Activated B cell treated with CpG ODN at 0.5 μM for 24 hours (primary cell): ENCODE data around the gene FSTL4. TPM values are rescaled to one million over a fixed set of nuclear protein-coding genes. Genes with fewer than 3 reads are reported as not detected.

Experiments
- ATAC-seq: fragments of 200-7000 bp; cut with Tn5 transposase; one replicate; pipeline ENCODE4 v1.10.0; 2021; ENCODE audit warnings: low read depth, mild to moderate bottlenecking, moderate library complexity
- CTCF ChIA-PET: fragments of 350-600 bp; sonication (Branson Sonifier 250); formaldehyde crosslinking; loops from one replicate; lab custom pipeline; 2021; ENCODE audit warnings: antibody characterized with exemption; lab: Charles Lee
- POLR2A ChIA-PET: fragments of 350-600 bp; sonication (Branson Sonifier 250); formaldehyde crosslinking; loops from one replicate; lab custom pipeline; 2021; ENCODE audit warnings: antibody characterized with exemption; lab: Charles Lee
- DNase-seq: peaks from one replicate; pipeline ENCODE4 v3.0.0; 2022
- H3K27ac Mint-ChIP-seq: one replicate; pipeline ENCODE4 v1.8.0; 2020; ENCODE audit warnings: mixed read lengths
- H3K27me3 Mint-ChIP-seq: one replicate; pipeline ENCODE4 v1.8.0; 2021; ENCODE audit warnings: mixed read lengths
- H3K36me3 Mint-ChIP-seq: one replicate; pipeline ENCODE4 v1.8.0; 2021; ENCODE audit warnings: low read depth, mixed read lengths
- H3K4me1 Mint-ChIP-seq: one replicate; pipeline ENCODE4 v1.8.0; 2021; ENCODE audit warnings: mixed read lengths
- H3K4me3 Mint-ChIP-seq: one replicate; pipeline ENCODE4 v1.8.0; 2020; ENCODE audit warnings: mild to moderate bottlenecking, mixed read lengths
- H3K9me3 Mint-ChIP-seq: one replicate; pipeline ENCODE4 v1.8.0; 2020; ENCODE audit warnings: mixed read lengths
- CTCF ChIP-seq: fragments of 200-600 bp; IDR thresholded peaks from one replicate; pipeline ENCODE4 v1.8.0; 2022; ENCODE audit warnings: antibody characterized with exemption, mild to moderate bottlenecking
- intact Hi-C: fragments of 100-400 bp; cut with micrococcal nuclease; formaldehyde crosslinking; loops from one replicate; pipeline ENCODE4 v1.15.1; 2024
- total RNA-seq: library from RNA; stranded (reverse); gene quantifications from 2 replicates; pipeline ENCODE4 v1.2.3, GENCODE V29; 2022

The FSTL4 gene
- total RNA-seq, 1 donor from 2014 or later: 1.7 TPM

DNA sequence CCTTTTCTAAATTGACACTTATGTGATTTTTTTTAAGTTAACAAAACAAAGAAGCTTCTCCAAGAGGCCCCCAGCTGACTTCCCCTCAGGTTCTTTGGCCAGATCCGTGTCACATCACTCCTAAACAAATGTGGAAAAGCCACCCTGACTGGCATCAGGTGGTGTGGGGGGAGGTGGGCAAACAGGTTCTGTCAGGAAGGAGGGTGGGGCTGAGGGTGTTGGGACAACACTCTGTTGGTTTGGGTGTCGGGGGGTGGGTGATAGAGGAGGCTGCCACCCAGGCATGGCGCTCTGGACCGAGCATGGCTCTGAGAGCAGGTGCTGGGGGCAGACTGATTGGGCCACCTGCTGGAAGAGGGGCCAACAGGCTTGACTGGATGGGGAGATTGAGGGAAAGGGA, 349.7 kb downstream of the FSTL4 start:
- no peak overlapping the region for H3K4me3 Mint-ChIP-seq
- ATAC-seq: no peak
- H3K9me3 Mint-ChIP-seq: no peaks in the 10 kb centered on the region
- H3K36me3 Mint-ChIP-seq: no peaks in the 10 kb centered on the region
- intact Hi-C loops: no loop called here
- no peak for TF ChIP-seq CTCF
- CTCF ChIA-PET: no interaction called here
- H3K4me1 Mint-ChIP-seq: no peaks in the 10 kb centered on the region
- peaks cover 2% of the 10 kb centered on the region for H3K27me3 Mint-ChIP-seq
- no peak overlapping the region for H3K27ac Mint-ChIP-seq
- POLR2A ChIA-PET: no interaction called here
- DNase-seq: no peak

DNA sequence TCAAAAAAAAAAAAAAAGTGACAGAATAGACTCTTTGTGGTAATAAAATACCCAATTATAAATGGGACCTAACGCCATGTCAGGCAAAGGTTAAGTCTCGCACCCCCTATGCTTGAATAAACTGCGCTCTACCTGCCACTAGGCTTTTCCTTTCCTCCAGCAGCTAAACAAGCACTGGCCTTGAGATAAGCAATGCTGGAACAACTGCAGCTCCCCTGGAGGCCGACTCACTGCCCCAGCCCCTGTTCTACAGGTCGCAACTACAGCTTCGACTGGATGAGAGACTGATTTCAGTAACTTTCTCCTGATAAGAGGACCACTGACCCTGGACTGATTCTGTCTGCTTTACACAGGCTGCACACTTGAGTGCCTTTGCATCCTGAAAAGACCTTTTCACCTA, 350.3 kb downstream of the FSTL4 start:
- CTCF ChIA-PET: no interaction called here
- H3K4me3 Mint-ChIP-seq: no peak overlapping the region
- H3K27me3 Mint-ChIP-seq: peaks cover 2% of the 10 kb centered on the region
- no peak overlapping the region for H3K27ac Mint-ChIP-seq
- no peaks in the 10 kb centered on the region for H3K36me3 Mint-ChIP-seq
- POLR2A ChIA-PET: no interaction called here
- DNase-seq: no peak
- H3K4me1 Mint-ChIP-seq: no peaks in the 10 kb centered on the region
- no peaks in the 10 kb centered on the region for H3K9me3 Mint-ChIP-seq
- intact Hi-C loops: no loop called here
- TF ChIP-seq CTCF: no peak
- no peak for ATAC-seq

DNA sequence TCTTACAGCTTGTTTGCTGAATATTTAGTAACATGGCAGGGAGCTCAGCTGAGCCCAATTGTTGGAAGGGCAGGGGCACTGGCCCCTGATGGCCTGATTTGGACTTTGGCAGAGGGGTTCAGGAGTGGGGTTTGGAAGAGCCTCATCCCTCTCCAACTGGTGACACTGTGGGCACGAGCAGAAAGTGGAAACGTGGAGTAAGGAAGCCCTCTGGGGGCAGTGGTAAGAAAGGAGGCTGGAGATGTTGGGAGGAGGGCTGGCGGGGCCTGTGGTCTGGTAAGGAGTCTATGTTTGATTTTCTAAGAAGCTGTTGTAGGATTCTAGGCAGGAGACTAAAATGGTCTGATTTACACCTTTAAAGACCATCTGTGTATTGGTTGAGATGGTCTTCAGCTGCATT, 351.6 kb downstream of the FSTL4 start:
- Mint-ChIP-seq H3K36me3 (no peaks in the 10 kb centered on the region), H3K27ac (no peak overlapping the region), H3K4me3 (no peak overlapping the region), H3K4me1 (no peaks in the 10 kb centered on the region), H3K9me3 (no peaks in the 10 kb centered on the region), H3K27me3 (peaks cover 2% of the 10 kb centered on the region)
- TF ChIP-seq CTCF: no peak
- ATAC-seq: no peak
- CTCF ChIA-PET: no interaction called here
- POLR2A ChIA-PET: no interaction called here
- no peak for DNase-seq
- intact Hi-C loops: no loop called here

- H3K4me1 Mint-ChIP-seq: no peaks in the 10 kb centered on the region
- CTCF ChIA-PET: no interaction called here
- H3K4me3 Mint-ChIP-seq: no peak overlapping the region
- POLR2A ChIA-PET: no interaction called here
- no peak overlapping the region for H3K27ac Mint-ChIP-seq
- intact Hi-C loops: no loop called here
- ATAC-seq (no peak), DNase-seq (no peak)
- H3K36me3 Mint-ChIP-seq: no peaks in the 10 kb centered on the region
- H3K9me3 Mint-ChIP-seq: no peaks in the 10 kb centered on the region
- peaks cover 2% of the 10 kb centered on the region for H3K27me3 Mint-ChIP-seq
- no peak for TF ChIP-seq CTCF
Measured at GRCh38 chr5:133259199-133259997, 352.9 kb downstream of the FSTL4 start.

DNA sequence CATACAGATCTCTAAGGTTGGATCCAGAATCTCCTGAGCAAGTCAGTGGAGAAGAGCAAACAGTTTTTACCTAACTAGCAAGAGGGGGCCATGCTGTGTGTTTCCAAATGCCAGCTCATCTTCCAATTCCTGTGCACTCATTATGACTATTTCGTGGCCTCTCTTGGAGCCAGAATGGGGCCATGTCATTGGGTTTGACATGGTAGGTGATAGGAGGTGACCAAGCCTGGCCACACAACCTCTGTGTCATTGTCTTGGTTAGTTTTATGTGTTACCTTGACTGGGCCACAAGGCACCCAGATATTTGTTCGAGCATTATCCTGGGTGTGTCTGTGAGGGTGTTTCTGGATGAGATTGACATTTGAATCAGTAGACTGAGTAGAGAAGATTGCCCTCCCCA, 354.4 kb downstream of the FSTL4 start:
- peaks cover 2% of the 10 kb centered on the region for H3K27me3 Mint-ChIP-seq
- H3K27ac Mint-ChIP-seq: no peak overlapping the region
- POLR2A ChIA-PET: no interaction called here
- H3K4me3 Mint-ChIP-seq: no peak overlapping the region
- CTCF ChIA-PET: no interaction called here
- DNase-seq (no peak), ATAC-seq (no peak)
- TF ChIP-seq CTCF: no peak
- no peaks in the 10 kb centered on the region for H3K36me3 Mint-ChIP-seq
- intact Hi-C loops: no loop called here
- H3K4me1 Mint-ChIP-seq: no peaks in the 10 kb centered on the region
- no peaks in the 10 kb centered on the region for H3K9me3 Mint-ChIP-seq
